Measurements from ENCODE around the gene PAQR5. TPM values are rescaled to one million over a fixed set of nuclear protein-coding genes. Genes with fewer than 3 reads are reported as not detected.

Gene PAQR5
- total RNA-seq = 5.1 and 13.9 TPM in 2 replicates

GRCh38 chr15:69298697-69299441, at the start of gene PAQR5:
Gene PAQR5, plus strand, starts transcription at chr15:69298912. Its CDS starts 61,169 bp downstream, at chr15:69360081.

DNA sequence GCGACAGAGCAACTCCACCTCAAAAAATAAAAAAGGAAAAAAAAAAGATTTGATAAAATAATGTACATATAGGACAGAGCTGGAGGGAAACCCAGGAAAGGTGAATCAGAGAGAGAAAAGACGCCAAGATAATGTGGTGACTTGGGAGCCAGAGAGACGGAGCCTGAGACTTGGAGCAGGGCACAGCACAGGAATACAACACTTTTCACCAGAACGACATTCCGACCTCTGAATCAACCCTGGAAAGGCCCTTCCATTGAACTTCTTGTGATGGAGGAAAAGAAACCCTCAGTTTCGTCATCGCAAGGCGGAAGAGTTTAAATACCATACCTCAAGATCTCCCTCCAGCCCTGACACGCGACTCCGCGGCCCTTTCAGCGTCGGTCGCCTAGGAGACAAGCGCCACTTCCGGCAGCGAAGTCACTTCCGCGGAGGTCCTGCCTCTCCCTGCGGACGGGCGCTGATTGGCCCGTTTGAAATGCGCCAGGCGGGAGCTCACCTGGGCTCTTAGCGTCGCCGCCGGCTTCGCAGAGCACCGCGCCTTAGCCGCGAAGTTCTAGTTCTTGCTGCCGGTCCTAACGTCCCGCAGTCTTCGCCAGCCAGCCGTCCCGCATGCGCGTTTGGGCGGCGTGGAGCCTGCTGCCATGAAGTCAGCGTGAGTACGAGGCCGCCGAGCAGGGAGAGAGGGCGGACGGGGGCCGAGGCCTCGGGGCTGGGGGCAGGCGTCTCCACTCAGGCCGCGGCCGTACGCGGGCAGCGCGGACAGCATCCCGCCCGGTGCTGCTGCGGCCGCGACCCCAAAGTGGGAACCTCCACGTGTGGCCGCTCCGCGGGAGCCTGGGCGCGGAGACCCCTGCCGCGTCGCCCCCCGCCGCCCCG, 115.3 kb downstream of the PAQR5 start, which contains the start of gene KIF23:
TSS of gene KIF23 (plus strand) at position 528 of the 879 bp plus-strand sequence. CDS start at position 645, 117 bp downstream.

GRCh38 chr15:69452692-69453521, 154.2 kb downstream of the PAQR5 start, which contains the start of gene RPLP1:
Gene RPLP1, plus strand, starts transcription at chr15:69452818. Its CDS starts 131 bp downstream, at chr15:69452949.

Other genes starting within 250 kb of the PAQR5 start
- gene GLCE, start 138.3 kb upstream of the PAQR5 start, total RNA-seq = 13.2 and 20.7 TPM in 2 replicates
- 27.9 and 40.5 TPM in 2 replicates for gene KIF23, start 115.4 kb downstream of the PAQR5 start, total RNA-seq
- 76.8 and 98.5 TPM in 2 replicates for gene RPLP1, start 153.9 kb downstream of the PAQR5 start, total RNA-seq

Measured in subcutaneous preadipocyte (primary cell).